Spleen (tissue), 11 donors: ENCODE results near the gene THUMPD1. TPM values are rescaled to one million over a fixed set of nuclear protein-coding genes. Genes with fewer than 3 reads are reported as not detected.
"Not testable (repeated sequence)": the region's sequence is repeated elsewhere in the genome, so short reads cannot be mapped to it uniquely, and the experiment has no call there.

Experiments used
- DNase-seq: peaks from one replicate; pipeline ENCODE4 v3.0.0-alpha.2; 2020
- H3K27ac ChIP-seq, 8 donors: fragments of 200-600 bp; sonication (generic) in 7 of 8; 1 replicate in 4 of 8; 2 replicates in 4 of 8; pipeline versions ENCODE4 v1.5.0 to v1.8.0; 2016 to 2021; ENCODE audit warnings: inconsistent platforms in 4 of 8, mild to moderate bottlenecking in 4 of 8, moderate library complexity in 1 of 8
- H3K27me3 ChIP-seq, 7 donors: fragments of 200-600 bp; sonication (generic) in 6 of 7; replicated peaks in 1 of 7; 1 replicate in 4 of 7; 2 replicates in 3 of 7; pipeline versions ENCODE4 v1.5.0 to v1.8.0; 2016 to 2021; ENCODE audit warnings: inconsistent platforms in 3 of 7, mild to moderate bottlenecking in 1 of 7
- H3K36me3 ChIP-seq, 6 donors: fragments of 200-600 bp; sonication (generic) in 5 of 6; 1 replicate in 4 of 6; 2 replicates in 2 of 6; pipeline versions ENCODE4 v1.5.0 to v1.8.0; 2016 to 2021; ENCODE audit warnings: inconsistent platforms in 2 of 6
- H3K4me1 ChIP-seq, 6 donors: fragments of 200-600 bp; sonication (generic) in 5 of 6; 1 replicate in 3 of 6; 2 replicates in 3 of 6; pipeline versions ENCODE4 v1.5.0 to v1.8.0; 2016 to 2021; ENCODE audit warnings: inconsistent platforms in 3 of 6
- H3K4me3 ChIP-seq, 8 donors: fragments of 200-600 bp; sonication (generic) in 7 of 8; 1 replicate in 4 of 8; 2 replicates in 4 of 8; pipeline versions ENCODE4 v1.5.0 to v1.8.0; 2016 to 2021; ENCODE audit warnings: inconsistent platforms in 4 of 8, mild to moderate bottlenecking in 4 of 8, moderate library complexity in 2 of 8
- H3K9me3 ChIP-seq, 8 donors: fragments of 200-600 bp; sonication (generic) in 7 of 8; 1 replicate in 4 of 8; 2 replicates in 4 of 8; pipeline versions ENCODE4 v1.5.0 to v1.8.0; 2016 to 2021; ENCODE audit warnings: inconsistent platforms in 4 of 8
- POLR2A ChIP-seq, 3 donors: fragments of 450-650 bp; IDR thresholded peaks; one replicate each; pipeline ENCODE4 v1.5.1; 2017; ENCODE audit warnings: antibody characterized with exemption in 3 of 3, mild to moderate bottlenecking in 1 of 3
- POLR2AphosphoS5 ChIP-seq, 3 donors: sonication (generic); formaldehyde crosslinking; IDR thresholded peaks; one replicate each; pipeline ENCODE4 v1.5.1; 2017; ENCODE audit warnings: antibody characterized with exemption in 3 of 3
- WGBS, 5 donors: extraction: QIAGEN DNeasy Blood & Tissue Kit in 3 of 5; methylation state at CpG; one replicate each; pipeline versions ENCODE4 v1.1.5 to v1.1.7; 2013 to 2018; 5-methylcytosine and 5-hydroxymethylcytosine counted together
- intact Hi-C: fragments of 100-400 bp; cut with DNase I; formaldehyde crosslinking; loops from one replicate; pipeline ENCODE4 v1.15.0; 2023; ENCODE audit warnings: low total_unique reads
- polyA plus RNA-seq, 3 donors: library from polyadenylated mRNA; stranded (reverse); fragments of 200-250 nt; gene quantifications; one replicate each; pipeline ENCODE4 v1.2.1, GENCODE V29; 2013
- total RNA-seq, 7 donors: library from RNA; depleted of rRNA in 3 of 7; stranded (reverse); fragments of >200 nt in 3 of 7; fragmentation: NEBNext Ultra II Directional in 4 of 7; extraction: Animal tissue kit (Norgen Biotek cat#: 25700) in 4 of 7; gene quantifications; one replicate each; pipeline versions ENCODE4 v1.1.0 to v1.2.1, GENCODE V29; 2016 to 2021
- TF ChIP-seq, protein P1 (sequence below), 11 experiments: fragments of 200-600 bp in 7 of 11; fragments of 450-650 bp in 4 of 11; sonication (generic) in 4 of 11; IDR thresholded peaks in 8 of 11; conservative IDR thresholded peaks in 3 of 11; 1 replicate in 7 of 11; 2 replicates in 4 of 11; pipeline versions ENCODE4 v1.4.0 to v1.8.0; 2016 to 2021; ENCODE audit warnings: antibody characterized with exemption in 11 of 11, inconsistent platforms in 4 of 11, mild to moderate bottlenecking in 1 of 11
- donor health status: healthy with polysubstance abuse.
- donor health status: DM: no; HTN: no; CAD: no; lungs with moderate emphysema.
- donor health status: DM: no; HTN: no; CAD: no.
- donor health status: Bipolar disorder and iron deficiency.
- donor health status: healthy.
- donor health status: DM: no; HTN: no; CAD: no.
- donor health status: DM: yes; HTN: yes; CAD: no.

Gene THUMPD1
- total and polyA plus RNA-seq, 10 donors: 17.1 to 63.1 (median 37.0) TPM

DNA sequence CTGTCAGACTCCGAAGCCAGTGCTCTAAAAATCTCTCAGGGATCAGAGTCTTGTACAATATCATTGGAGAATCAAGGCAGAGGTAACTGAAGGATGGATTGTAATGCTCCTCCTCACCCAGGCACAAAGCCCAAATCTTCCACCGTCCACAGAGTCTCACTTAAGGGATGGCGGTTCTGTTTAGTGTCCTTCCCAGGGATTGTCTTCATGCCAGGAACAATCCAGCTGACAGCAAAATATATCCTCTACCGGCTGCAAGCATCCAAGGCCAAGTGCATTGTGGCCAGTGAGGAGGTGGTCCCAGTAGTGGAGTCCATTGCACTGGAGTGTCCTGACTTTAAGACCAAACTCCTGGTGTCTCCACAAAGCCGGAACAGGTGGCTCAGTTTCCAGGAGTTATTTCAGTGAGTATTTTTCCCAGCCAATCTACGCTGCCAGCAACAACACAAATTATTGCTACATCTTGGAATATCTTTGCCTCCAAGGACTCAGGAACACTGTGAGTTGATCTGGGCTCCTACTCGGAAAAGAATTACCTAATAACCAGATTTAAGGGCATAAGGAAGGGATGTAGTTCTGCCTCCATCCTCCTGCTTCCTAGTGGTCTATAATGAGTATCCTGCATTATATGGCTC, 30.2 kb downstream of the THUMPD1 start:
- WGBS, 5 donors: 77 to 92% (median 89%) methylated on average over 7 of the region's 7 CpGs
- TF ChIP-seq POLR2A (IDR thresholded peaks at IDR 0.05): no peak
- no peak for TF ChIP-seq POLR2AphosphoS5 (IDR thresholded peaks at IDR 0.05)
- TF ChIP-seq, protein P1, sequence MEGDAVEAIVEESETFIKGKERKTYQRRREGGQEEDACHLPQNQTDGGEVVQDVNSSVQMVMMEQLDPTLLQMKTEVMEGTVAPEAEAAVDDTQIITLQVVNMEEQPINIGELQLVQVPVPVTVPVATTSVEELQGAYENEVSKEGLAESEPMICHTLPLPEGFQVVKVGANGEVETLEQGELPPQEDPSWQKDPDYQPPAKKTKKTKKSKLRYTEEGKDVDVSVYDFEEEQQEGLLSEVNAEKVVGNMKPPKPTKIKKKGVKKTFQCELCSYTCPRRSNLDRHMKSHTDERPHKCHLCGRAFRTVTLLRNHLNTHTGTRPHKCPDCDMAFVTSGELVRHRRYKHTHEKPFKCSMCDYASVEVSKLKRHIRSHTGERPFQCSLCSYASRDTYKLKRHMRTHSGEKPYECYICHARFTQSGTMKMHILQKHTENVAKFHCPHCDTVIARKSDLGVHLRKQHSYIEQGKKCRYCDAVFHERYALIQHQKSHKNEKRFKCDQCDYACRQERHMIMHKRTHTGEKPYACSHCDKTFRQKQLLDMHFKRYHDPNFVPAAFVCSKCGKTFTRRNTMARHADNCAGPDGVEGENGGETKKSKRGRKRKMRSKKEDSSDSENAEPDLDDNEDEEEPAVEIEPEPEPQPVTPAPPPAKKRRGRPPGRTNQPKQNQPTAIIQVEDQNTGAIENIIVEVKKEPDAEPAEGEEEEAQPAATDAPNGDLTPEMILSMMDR (IDR thresholded peaks at IDR 0.05 in 8 of 11, conservative IDR thresholded peaks at IDR 0.05 in 3 of 11): no peak

DNA sequence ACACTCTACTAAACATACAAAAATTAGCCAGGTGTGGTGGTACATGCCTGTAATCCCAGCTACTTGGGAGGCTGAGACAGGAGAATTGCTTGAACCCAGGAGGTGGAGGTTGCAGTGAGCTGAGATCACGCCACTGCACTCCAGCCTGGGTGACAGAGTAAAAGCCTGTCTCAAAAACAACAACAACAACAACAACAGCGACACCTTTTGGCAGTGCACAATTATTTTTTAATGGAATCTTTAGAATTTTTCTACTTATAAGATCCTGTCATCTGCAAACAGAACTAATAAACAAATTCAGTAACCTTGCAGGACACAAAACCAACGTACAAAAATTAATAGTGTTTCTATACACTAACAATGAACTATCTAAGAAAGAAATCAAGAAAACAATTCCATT, 33.5 kb downstream of the THUMPD1 start:
- H3K4me1 ChIP-seq, DNase-seq, H3K4me3 ChIP-seq, H3K9me3 ChIP-seq, H3K27me3 ChIP-seq, H3K36me3 ChIP-seq, intact Hi-C loops, H3K27ac ChIP-seq: not testable (repeated sequence)
- TF ChIP-seq, protein P1 (IDR thresholded peaks at IDR 0.05 in 8 of 11, conservative IDR thresholded peaks at IDR 0.05 in 3 of 11): peak in 5 of 11 experiments; percentile 17 to 42 (median 24)
- WGBS, 5 donors: 30 to 47% (median 33%) methylated on average over 3 of the region's 3 CpGs

More for the DNA sequence above, 30.2 kb downstream of the THUMPD1 start:
- no peak overlapping the region for H3K4me3 ChIP-seq
- no peaks in the 10 kb centered on the region for H3K9me3 ChIP-seq
- DNase-seq: no peak
- H3K27me3 ChIP-seq: no peaks in the 10 kb centered on the region
- H3K4me1 ChIP-seq: no peaks in the 10 kb centered on the region
- intact Hi-C loops: no loop called here
- H3K27ac ChIP-seq: no peak overlapping the region
- no peaks in the 10 kb centered on the region for H3K36me3 ChIP-seq

DNA sequence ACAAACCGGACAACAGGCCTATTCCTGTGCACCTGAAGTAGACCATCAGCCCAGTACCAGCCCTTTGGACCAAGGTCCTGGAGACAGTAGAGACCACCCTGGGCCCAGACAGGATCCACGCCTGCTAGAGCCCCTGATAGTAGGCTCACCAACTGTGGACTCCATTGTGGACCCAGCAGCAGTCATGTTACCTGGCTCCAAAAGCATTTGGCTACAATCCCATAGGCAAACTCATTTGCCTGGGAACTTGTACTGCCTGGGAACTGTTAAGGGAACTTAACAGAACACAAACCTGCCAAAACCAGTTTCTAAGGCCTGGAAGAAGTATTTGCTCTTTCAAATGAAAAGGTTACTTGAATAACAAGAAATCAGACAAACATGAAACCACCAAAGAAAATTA, 34.2 kb downstream of the THUMPD1 start:
- H3K4me1 ChIP-seq: no peaks in the 10 kb centered on the region
- no peak overlapping the region for H3K4me3 ChIP-seq
- H3K27ac ChIP-seq: no peak overlapping the region
- WGBS, 5 donors: 84 to 89% (median 86%) methylated on average over 1 to 2 of the region's 2 CpGs; no CpG with 5 or more reads in 1 of the 5 donors
- intact Hi-C loops: no loop called here
- H3K36me3 ChIP-seq: peaks cover 0 to 14% (median 0%) of the 10 kb centered on the region in 6 donors
- no peak for DNase-seq
- H3K9me3 ChIP-seq: peaks cover 0 to 5% (median 0%) of the 10 kb centered on the region in 8 donors
- TF ChIP-seq, protein P1 (IDR thresholded peaks at IDR 0.05 in 8 of 11, conservative IDR thresholded peaks at IDR 0.05 in 3 of 11): no peak
- TF ChIP-seq POLR2A (IDR thresholded peaks at IDR 0.05): no peak
- no peak for TF ChIP-seq POLR2AphosphoS5 (IDR thresholded peaks at IDR 0.05)
- no peaks in the 10 kb centered on the region for H3K27me3 ChIP-seq

DNA sequence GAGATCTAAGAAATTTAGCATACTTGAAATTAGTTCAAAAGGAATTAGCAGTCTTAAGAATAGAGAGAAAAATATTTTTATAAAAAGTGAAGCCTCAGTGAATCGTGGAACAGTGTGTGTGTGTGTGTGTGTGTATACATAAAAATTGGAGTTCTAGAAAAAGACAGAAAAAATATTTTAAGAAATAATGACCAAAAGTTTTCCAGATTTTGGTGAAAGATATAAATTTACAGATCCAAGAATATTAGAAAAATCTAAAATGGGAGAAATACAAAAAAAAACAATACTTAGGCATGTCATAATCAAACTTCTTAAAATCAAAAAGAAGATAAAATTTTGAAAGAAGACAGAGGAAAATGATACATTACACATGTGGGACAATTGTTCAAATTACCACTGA, 35.6 kb downstream of the THUMPD1 start:
- intact Hi-C loops, H3K4me1 ChIP-seq, H3K27ac ChIP-seq, DNase-seq, H3K27me3 ChIP-seq, H3K9me3 ChIP-seq, H3K4me3 ChIP-seq: not testable (repeated sequence)
- H3K36me3 ChIP-seq: peaks cover 0 to 14% (median 0%) of the 10 kb centered on the region in 6 donors
- WGBS, 5 donors: 90 to 92% (median 91%) methylated on average over 1 of the region's 1 CpG
